ENCODE data around the gene TFR2. TPM values are rescaled to one million over a fixed set of nuclear protein-coding genes. Genes with fewer than 3 reads are reported as not detected.
A peak's percentile ranks its signal among the peaks of the same experiment; 100 is the strongest.

TFR2 gene
- total and polyA plus RNA-seq, 2 donors, result 0.69 to 0.81 TPM

DNA sequence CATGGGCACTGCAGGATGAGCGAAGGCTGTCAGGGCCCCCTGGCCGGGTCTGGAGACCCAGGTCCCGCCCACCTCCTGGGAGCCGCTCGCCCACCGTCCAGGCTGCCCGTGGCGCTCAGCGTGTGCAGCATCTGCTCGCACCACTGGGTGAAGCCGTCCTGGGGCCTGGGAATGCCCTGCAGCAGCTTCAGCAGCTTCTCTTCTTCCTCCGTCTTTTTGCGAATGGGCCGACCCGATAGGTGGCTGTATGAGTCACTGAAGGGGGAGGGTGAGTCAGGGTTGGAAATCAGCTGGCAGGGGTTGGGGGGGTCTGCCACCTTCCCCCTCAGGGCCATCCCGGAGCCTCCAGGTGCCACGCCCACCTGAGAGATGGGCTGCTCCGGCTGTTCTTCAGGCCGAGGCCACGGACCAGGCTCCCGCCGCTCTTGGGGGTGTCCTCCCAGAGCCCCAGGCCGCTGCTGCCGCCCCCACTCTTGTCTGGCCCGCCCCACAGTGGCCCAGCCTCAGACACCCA, 40.9 kb upstream of the TFR2 start:
- Histone ChIP-seq H3K4me1 (ENCODE audit: insufficient read depth) (no peaks in the 10 kb centered on the region), H3K36me3 (ENCODE audit: insufficient read depth) (peaks cover 13% of the 10 kb centered on the region), H3K27ac (ENCODE audit: low read depth) (no peak overlapping the region), H3K4me3 (ENCODE audit: low read depth, low read length) (no peak overlapping the region)
- WGBS, result 71% methylated on average over 25 of the region's 25 CpGs
- no peak for DNase-seq (ENCODE audit: extremely low spot score)

GRCh38 chr7:100681491-100682227, 40.3 kb upstream of the TFR2 start:
- H3K4me3 ChIP-seq (ENCODE audit: low read depth, low read length), result no peak overlapping the region
- WGBS, result 79% methylated on average over 29 of the region's 29 CpGs
- no peak for DNase-seq (ENCODE audit: extremely low spot score)
- no peaks in the 10 kb centered on the region for H3K4me1 ChIP-seq (ENCODE audit: insufficient read depth)
- peaks cover 15% of the 10 kb centered on the region for H3K36me3 ChIP-seq (ENCODE audit: insufficient read depth)
- no peak overlapping the region for H3K27ac ChIP-seq (ENCODE audit: low read depth)

DNA sequence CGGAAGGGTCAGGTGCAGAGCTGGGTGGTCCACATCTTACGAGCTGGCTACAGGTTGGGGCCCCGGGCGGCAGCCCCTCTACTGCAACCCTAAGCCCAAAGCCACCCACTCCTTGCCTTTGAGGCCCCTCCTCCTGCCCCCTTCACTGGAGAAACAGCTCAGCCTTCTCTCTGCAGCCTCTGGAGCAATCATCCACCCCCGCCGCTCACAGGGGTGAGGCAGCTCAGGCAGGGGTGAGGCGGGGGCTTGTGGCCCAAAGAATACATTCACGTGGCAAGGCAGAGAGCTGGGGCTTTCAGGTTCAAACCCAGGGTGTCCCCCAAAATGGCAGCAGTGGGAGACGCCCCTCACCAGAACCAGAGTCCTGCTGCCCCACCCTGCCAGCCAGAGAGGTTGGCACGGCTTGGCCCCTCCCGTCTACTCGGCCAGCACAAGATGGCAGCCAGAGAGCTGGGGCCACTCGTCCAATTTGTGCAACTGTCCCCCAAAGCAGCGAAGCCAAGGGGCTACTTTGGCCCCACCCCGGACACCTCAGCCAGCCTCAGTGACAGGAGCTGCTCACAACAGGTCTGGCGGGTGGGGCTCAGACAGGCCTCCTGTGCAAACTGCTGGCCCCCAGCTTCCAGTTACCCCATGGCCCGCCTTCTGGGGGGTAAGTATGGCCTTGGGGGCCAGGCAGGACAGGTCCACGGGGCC, 39.4 kb upstream of the TFR2 start:
- Histone ChIP-seq H3K4me3 (ENCODE audit: low read depth, low read length) (no peak overlapping the region), H3K36me3 (ENCODE audit: insufficient read depth) (peaks cover 15% of the 10 kb centered on the region), H3K4me1 (ENCODE audit: insufficient read depth) (no peaks in the 10 kb centered on the region), H3K27ac (ENCODE audit: low read depth) (no peak overlapping the region)
- WGBS, result 81% methylated on average over 18 of the region's 18 CpGs
- no peak for DNase-seq (ENCODE audit: extremely low spot score)

DNA sequence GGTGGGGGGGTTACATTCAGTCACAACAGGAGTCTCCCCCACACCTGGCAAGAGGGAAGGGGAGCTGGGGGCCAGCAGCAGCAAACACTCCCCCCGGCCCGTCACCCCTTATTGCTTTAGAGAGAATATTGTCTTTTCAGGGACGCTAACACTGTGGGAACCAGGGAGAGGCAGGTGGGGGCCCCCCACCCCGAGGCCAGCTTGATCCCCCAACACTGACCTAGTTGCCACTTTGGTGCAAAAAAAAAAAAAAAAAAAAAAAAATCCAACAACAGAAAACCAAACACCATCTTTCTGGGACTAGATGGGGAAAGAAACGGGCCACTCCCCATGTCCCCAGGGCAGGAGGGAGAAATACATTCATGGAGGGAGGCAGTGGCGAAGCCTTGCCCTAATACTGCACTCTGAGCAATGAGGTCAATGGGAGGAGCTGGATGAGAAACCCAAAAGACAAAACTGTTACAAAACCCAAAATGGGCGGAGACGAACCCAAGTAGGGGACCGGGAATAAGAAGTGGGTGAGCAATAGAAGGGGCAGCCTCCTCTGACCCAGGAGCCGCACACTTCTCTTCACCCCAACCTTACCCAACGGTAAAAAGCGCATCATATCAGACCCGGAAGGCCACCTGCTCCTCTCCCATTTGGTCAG, 38.7 kb upstream of the TFR2 start:
- Histone ChIP-seq H3K36me3 (ENCODE audit: insufficient read depth) (peaks cover 15% of the 10 kb centered on the region), H3K4me1 (ENCODE audit: insufficient read depth) (no peaks in the 10 kb centered on the region), H3K27ac (ENCODE audit: low read depth) (no peak overlapping the region), H3K4me3 (ENCODE audit: low read depth, low read length) (no peak overlapping the region)
- 68% methylated on average over 13 of the region's 13 CpGs for WGBS
- DNase-seq (ENCODE audit: extremely low spot score), result no peak

DNA sequence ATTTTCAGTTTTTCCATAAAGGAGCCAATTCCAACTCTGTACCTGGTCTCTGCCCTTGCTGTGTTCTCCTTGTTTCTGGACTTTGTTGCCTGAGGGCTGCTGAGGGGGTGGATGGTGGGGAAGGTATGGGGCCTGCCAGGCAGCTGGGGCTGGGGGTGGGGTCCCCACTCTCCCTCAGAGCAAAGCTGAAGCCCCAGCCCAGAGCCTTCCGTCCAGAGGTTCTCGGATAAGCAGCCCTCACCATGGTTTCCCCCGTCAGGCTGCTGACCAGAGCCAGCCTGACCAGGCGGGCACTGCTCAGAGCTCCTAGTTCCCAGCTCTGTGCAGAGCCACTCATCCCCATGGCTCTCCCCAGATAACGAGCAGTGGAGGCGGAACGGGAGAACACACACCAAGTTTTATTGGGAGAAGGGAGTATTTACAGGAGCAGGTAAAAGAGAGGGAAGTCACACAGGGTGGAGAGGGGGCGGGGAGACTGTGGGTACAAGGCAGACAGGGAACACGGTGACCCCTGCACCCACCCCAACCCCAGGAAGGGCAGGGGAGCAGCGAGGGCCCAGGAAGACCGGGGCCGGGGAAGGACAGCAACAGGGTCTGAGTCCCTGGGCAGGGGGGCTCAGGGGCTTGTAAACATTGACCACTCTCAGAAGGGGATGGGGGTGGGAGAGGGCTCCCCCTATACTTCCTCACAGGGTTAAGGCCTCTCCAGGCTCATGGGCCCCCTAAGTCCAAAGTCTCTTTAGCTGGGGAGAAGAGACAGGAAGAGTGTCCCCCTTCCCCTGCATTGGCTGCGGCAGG, 38.0 kb upstream of the TFR2 start:
- peaks cover 11% of the 10 kb centered on the region for H3K36me3 ChIP-seq (ENCODE audit: insufficient read depth)
- DNase-seq (ENCODE audit: extremely low spot score), result no peak
- WGBS, result 72% methylated on average over 13 of the region's 13 CpGs
- no peak overlapping the region for H3K27ac ChIP-seq (ENCODE audit: low read depth)
- no peaks in the 10 kb centered on the region for H3K4me1 ChIP-seq (ENCODE audit: insufficient read depth)
- H3K4me3 ChIP-seq (ENCODE audit: low read depth, low read length), result no peak overlapping the region

- Histone ChIP-seq H3K4me1 (ENCODE audit: insufficient read depth) (no peaks in the 10 kb centered on the region), H3K4me3 (ENCODE audit: low read depth, low read length) (no peak overlapping the region), H3K27ac (ENCODE audit: low read depth) (no peak overlapping the region), H3K36me3 (ENCODE audit: insufficient read depth) (peaks cover 8% of the 10 kb centered on the region)
- WGBS, result 74% methylated on average over 35 of the region's 35 CpGs
- no peak for DNase-seq (ENCODE audit: extremely low spot score)
Measured at GRCh38 chr7:100678291-100678984, 37.1 kb upstream of the TFR2 start.

- Histone ChIP-seq H3K27ac (ENCODE audit: low read depth) (no peak overlapping the region), H3K36me3 (ENCODE audit: insufficient read depth) (peaks cover 7% of the 10 kb centered on the region), H3K4me1 (ENCODE audit: insufficient read depth) (no peaks in the 10 kb centered on the region), H3K4me3 (ENCODE audit: low read depth, low read length) (no peak overlapping the region)
- no peak for DNase-seq (ENCODE audit: extremely low spot score)
- WGBS, result 87% methylated on average over 36 of the region's 36 CpGs
Measured at GRCh38 chr7:100677308-100678267, 36.2 kb upstream of the TFR2 start.

- peaks cover 4% of the 10 kb centered on the region for H3K36me3 ChIP-seq (ENCODE audit: insufficient read depth)
- WGBS, result 77% methylated on average over 23 of the region's 23 CpGs
- DNase-seq (ENCODE audit: extremely low spot score), result no peak
- H3K4me3 ChIP-seq (ENCODE audit: low read depth, low read length), result peak overlapping the region; percentile 90
- peak overlapping the region; percentile 87 for H3K27ac ChIP-seq (ENCODE audit: low read depth)
- no peaks in the 10 kb centered on the region for H3K4me1 ChIP-seq (ENCODE audit: insufficient read depth)
Measured at GRCh38 chr7:100676501-100677306, 35.4 kb upstream of the TFR2 start.

DNA sequence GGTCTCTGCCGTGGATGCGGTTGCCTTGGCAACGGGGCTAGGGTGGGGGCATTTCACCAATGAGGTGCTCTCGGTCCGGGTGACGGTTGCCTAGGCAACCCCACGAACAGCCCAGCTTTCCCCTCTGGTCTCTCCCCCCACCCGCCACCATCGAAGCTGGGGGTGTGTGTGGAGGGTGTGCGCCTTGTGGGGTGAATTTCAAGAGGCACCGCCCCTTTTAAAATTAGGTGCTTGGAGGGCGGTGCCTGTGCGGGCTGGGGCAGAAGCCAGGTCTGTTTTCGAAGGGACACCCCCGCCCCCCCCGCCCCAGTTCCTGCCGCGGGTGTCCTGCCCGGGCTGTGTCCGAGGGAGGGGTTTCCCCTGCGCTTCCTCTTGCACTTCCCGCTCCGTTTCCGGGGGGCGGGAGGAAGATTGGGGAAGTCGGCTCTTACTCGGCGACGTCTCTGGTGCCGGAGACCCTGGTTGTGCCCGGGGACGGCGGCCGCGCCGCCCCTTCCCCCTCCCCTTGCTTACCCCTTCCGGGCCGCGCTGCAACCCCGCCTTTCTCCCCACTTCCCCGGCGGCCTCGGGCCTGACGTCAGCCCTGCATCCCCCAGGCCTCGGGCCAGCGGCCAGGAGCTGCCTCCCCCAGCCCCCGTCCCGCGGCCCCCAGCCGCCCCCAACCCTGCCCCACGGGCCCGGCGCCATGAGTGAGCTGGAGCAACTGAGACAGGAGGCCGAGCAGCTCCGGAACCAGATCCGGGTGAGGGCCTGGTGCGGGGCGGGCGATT, 34.4 kb upstream of the TFR2 start:
- no peaks in the 10 kb centered on the region for H3K4me1 ChIP-seq (ENCODE audit: insufficient read depth)

GRCh38 chr7:100675105-100675451, 33.7 kb upstream of the TFR2 start:
- DNase-seq (ENCODE audit: extremely low spot score), result no peak
- Histone ChIP-seq H3K36me3 (ENCODE audit: insufficient read depth) (peaks cover 2% of the 10 kb centered on the region), H3K27ac (ENCODE audit: low read depth) (peak overlapping the region; percentile 95), H3K4me1 (ENCODE audit: insufficient read depth) (no peaks in the 10 kb centered on the region), H3K4me3 (ENCODE audit: low read depth, low read length) (peak overlapping the region; percentile 90)
- WGBS, result 0% methylated on average over 46 of the region's 46 CpGs

More for the DNA sequence above, 34.4 kb upstream of the TFR2 start:
- Histone ChIP-seq H3K4me3 (ENCODE audit: low read depth, low read length) (peak overlapping the region; percentile 90), H3K36me3 (ENCODE audit: insufficient read depth) (peaks cover 2% of the 10 kb centered on the region), H3K27ac (ENCODE audit: low read depth) (peak overlapping the region; percentile 87)
- WGBS, result 2% methylated on average over 59 of the region's 59 CpGs
- DNase-seq (ENCODE audit: extremely low spot score), result no peak

Data from urinary bladder (tissue), 4 donors.